ENCODE results near the gene SSX2IP.

GRCh38 chr1:84613026-84613425 lies 77.2 kb downstream of the SSX2IP start:
- TF ChIP-seq POLR2A (IDR thresholded peaks at IDR 0.05) (no peak), CTCF (IDR thresholded peaks at IDR 0.05) (no peak), POLR2AphosphoS5 (IDR thresholded peaks at IDR 0.05) (no peak)

Data from prostate gland (tissue), 2 donors.